ENCODE results near the gene PGR.
"Not testable (repeated sequence)": the region's sequence is repeated elsewhere in the genome, so short reads cannot be mapped to it uniquely, and the experiment has no call there.

PGR gene

DNA sequence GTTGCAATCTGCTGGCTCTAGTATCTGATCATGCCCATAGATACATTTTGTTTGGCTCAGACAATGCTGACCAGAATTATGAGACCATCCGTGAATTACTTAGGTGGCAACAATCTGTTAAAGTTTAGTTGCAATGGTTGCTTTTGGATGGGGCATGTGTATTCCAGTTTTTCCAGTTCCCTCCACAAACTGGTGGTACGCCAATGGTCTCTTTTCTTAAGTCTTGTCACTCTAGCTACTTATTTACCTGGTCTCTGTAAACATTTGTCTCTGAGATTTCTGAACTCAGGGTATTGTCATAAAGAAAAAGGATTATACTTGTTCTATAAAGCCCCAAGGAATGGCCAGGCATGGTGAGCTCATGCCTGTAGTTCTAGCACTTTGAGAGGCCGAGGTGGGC is 65.9 kb downstream of the PGR start:
- no peak for DNase-seq

DNA sequence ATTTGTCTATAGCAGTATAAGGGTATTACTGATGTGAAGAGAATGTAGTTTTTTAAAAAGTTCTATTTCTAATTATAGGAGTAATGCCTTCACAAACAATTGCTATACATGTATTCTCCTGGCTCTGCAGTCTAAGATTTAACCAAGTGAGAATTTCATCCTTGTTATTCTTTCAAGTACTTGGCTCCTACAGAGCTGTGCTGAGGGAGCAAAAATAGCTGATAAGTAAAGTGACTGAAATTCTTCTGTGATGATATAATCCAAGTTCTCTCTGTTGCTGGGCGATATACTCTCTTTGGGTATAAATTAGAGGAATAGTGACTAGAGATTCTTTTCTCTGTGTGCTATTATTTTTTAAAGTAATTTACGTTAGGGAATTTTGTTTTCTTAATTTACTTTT is 68.0 kb downstream of the PGR start:
- no peak for DNase-seq

- DNase-seq, result no peak
These were observed 70.3 kb downstream of the PGR start for GRCh38 chr11:101059331-101059730.

DNA sequence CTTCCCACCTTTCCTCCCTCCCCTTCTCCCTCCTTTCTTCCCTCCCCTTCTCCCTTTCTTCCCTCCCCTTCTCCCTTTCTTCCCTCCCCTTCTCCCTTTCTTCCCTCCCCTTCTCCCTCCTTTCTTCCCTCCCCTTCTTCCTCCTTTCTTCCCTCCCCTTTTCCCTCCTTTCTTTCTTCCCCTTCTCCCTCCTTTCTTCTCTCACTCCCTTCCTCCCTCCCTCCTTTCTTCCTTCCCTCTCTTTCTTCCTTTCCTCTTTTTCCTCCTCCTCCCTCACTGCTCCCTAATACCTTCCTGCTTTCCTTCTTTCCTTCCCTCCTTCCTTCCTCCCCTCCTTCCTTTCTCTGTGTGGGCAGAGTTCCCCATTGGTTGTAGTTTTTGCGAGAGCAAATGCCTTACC is 76.1 kb downstream of the PGR start:
- no peak for DNase-seq

DNA sequence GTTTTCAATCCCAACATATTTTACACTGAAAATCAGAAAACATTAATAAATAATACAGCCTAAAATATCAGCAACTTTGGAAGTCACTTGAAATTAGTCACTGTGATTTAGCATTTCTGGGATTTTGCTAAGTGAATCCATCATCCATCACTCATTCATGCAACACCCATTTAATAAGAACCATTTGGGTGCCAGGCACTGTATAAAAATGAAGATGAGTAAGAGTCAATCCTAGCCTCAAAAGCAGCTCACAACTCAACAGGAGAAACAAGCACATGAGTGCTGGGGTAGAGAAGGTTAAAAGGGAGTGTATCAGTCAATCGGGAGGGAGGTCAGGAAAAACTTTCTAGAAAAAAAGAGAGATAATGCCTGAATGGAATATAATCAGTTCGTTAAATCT is 77.9 kb downstream of the PGR start:
- DNase-seq, result no peak

GRCh38 chr11:101049813-101050212 is 79.8 kb downstream of the PGR start:
- DNase-seq, result no peak

DNA sequence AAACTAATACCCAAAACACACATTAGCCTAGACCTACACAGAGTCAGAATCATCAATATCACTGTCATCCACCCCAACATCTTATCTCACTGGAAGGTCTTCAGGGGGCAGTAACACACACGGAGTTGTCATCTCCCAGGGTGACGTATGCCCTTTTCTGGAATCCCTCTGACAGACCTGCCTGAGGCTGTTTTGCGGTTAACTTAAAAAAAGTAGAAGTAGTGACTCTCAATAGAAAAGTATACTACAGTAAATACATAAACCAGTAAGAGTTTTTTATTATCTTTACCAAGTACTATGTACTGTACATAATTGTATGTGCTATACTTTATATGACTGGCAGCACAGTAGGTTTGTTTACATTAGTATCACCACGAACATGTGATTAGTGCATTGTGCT is 80.5 kb downstream of the PGR start:
- no peak for DNase-seq

DNA sequence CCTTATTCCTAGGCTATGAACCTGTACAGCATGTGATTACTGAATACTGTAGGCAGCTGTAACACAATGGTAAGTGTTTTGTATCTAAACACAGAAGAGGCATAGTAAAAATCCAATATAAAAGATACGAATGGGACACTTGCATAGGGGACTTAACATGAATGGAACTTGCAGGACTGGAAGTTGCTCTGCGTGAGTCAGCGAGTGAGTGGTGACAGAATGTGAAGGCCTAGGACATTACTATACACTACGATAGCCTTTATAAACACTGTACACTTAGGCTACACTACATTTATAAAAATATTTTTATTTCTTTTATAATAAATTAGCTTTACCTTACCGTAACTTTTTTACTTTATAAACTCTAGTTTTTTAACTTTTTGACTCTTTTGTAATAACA is 81.1 kb downstream of the PGR start:
- DNase-seq, result no peak

GRCh38 chr11:101046947-101047346 is 82.7 kb downstream of the PGR start:
- no peak for DNase-seq

GRCh38 chr11:101045415-101045814 is 84.2 kb downstream of the PGR start:
- DNase-seq, result no peak

DNA sequence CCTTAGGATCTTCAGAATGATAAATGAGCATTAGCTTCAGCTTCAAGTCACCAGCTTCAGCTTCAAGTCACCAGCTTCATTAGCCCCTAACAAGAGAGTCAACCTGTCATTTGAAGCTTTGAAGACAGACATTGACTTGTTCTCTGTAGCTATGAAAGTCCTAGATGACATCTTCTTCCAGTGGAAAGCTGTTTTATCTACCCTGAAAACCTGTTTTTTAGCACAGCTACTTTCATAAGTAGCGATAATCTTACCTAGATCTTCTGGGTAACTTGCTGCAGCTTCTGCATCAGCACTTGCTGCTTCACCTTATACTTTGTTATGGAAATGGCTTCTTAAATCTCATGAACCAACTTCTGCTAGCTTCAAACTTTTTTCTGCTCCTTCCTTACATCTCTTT is 85.7 kb downstream of the PGR start:
- no peak for DNase-seq

- DNase-seq, result no peak
These were observed 93.7 kb downstream of the PGR start for GRCh38 chr11:101035872-101036271.

DNA sequence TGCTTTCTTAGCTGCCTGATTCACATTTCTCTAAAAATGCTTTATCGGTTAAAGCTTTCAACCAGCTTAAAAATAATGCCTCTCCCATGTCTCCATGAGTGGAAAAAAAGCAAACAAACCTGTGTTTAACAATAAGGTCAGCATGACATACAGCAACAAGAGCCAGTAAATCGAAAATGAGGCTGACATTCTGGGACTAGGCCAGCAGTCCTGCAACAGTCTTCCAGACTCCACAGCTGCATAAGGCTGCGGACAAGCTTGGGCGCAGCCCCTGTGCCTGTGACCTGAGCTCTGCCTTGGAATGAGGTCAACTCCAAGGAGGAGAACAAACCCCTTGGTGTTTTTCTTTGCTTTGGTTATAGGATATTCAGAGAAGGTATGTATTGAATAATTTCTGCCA is 95.5 kb downstream of the PGR start:
- DNase-seq, result no peak

DNA sequence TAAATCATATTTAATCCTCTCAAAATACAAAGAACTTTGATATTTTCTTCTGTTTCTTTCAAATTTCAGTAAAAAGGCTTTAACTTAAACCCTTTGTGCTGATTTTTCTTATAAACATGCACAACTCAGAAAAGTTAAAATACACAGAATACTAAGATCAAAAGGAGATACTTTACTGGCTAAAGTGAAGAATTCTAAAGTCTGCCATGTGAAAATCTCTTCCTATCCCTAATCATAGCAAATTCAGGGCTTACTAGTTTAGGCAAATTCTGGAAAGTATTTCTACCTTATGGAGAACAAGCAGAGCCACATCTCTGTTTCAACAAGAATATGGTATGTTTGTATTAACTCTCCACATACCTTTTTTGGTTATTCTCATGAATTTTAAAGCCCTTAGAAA is 96.6 kb downstream of the PGR start:
- DNase-seq, result no peak

DNA sequence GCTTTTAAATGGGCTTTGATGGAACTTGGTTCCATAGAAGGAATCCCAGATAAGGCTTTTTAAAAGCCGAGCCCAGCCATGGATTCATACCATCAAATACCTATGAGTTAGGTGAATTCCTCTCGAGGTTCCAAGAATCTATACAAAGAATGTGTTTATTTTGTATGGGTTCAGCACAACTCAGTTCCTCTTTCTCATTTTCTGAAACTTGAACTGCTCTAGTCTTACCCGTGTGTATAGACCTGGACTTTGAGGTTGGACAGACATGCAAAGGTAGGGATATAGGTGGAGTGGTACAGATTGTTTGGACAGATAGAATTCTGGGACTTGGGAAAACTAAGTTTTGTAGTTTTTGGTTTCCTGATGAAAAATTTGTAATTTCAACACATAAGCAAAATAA is 97.9 kb downstream of the PGR start:
- DNase-seq, result no peak

- no peak for DNase-seq
These were observed 98.9 kb downstream of the PGR start for GRCh38 chr11:101030692-101031091.

GRCh38 chr11:101030015-101030414 is 99.6 kb downstream of the PGR start:
- no peak for DNase-seq

GRCh38 chr11:101028644-101029043 is 101.0 kb downstream of the PGR start:
- no peak for DNase-seq

DNA sequence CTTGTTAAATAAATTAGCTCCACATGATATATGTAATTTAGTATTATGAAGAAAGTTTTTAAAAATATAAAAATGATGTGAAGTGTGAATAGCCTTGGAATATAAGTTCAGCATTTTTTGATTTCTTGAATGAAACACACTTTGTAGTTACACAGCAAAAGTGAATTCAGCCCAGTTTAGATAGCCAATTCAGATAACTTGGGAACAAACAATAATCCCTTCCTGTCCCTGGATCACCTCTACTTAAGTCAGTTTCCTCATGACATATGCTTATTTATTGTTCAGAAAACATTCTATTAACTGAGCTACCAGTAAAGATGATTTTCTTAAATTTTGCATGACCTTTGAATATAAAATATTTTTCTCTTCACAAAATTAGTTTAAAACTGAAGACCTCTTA is 107.4 kb downstream of the PGR start:
- no peak for DNase-seq

GRCh38 chr11:101019870-101020269 is 109.7 kb downstream of the PGR start:
- no peak for DNase-seq

DNA sequence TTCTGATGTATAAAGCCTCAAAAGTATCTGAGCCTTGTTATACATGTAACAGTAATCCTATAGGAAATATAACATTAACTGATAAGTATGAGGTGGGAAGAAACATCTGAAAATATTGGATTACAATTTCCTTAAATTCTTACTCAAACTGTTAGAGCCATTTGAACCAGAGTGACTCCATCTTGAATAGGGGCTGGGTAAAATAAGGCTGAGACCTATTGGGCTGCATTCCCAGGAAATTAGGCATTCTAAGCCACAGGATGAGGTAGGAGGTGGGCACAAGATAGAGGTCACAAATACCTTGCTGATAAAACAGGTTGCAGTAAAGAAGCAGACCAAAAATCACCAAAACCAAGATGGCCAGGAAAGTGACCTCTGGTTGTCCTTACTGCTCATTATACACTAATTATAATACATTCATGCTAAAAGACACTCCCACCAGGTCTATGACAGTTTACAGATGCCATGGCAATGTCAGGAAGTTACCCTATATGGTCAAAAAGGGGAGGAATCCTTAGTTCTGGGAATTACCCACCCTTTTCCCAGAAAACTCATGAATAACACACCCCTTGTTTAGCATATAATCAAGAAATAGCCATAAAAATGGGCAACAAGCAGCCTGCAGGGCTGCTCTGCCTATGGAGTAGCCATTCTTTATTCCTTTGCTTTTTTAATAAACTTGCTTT is 114.9 kb downstream of the PGR start:
- no peak for DNase-seq

DNA sequence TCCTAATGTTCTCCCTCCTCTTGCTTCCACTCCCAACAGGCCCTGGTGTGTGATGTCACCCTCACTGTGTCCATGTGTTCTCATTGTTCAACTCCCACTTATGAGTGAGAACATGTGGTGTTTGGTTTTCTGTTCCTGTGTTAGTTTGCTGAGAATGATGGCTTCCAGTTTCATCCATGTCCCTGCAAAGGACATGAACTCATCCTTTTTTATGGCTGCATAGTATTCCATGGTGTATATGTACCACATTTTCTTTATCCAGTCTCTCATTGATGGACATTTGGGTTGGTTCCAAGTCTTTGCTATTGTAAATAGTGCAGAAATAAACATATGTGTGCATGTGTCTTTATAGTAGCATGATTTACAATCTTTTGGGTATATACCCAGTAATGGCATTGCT is 115.9 kb downstream of the PGR start:
- not testable (repeated sequence) for DNase-seq

DNA sequence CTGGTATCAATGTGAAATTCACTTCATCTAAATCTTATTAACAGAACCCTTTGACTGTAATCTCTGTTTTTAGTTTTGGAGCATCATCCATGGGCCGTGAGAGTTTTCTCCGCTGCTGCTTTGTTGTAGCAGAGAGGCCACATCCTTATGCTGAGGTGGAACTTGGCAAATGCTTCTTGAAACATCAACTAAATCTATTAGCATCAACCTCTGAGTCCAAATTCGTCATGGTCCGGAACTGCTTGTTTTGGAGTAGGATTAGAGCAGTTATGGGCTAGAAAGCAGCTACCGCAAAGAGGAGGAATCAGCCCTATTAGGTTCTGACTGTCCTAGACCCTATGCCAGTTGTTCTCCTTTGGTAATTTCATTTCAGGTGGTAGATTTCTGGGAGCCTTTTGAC is 117.7 kb downstream of the PGR start:
- DNase-seq, result no peak

GRCh38 chr11:101010899-101011298 is 118.7 kb downstream of the PGR start:
- no peak for DNase-seq

DNA sequence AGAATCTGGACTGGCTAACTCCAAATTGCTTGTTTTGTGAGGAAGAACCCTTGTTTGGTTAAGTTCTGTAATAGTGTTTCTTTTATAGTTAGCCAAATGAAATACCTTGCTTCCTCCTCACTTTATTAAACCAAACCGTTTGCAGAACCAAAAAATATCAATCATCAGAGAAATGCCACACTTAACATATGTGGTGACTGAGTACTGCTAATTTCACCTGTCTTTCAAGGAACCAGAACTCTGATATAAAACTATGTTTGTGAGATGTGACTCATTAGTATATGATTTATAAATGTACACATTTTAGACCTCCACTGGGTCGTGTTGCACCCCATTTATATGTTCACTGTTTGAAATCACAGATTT is 119.9 kb downstream of the PGR start:
- no peak for DNase-seq

Measured in NCI-H146 (cell line).